SK-N-SH (cell line): ENCODE measurements around the gene NCAM1. TPM values are rescaled to one million over a fixed set of nuclear protein-coding genes. Genes with fewer than 3 reads are reported as not detected.

Experiments
- CTCF ChIA-PET: fragments of 300-600, 350-600 bp; formaldehyde crosslinking; extraction: SDS; loops from one replicate; lab custom pipeline; 2021; lab: Yijun Ruan, JAX
- POLR2A ChIA-PET: fragments of 350-600 bp; sonication (Branson Sonifier 250); formaldehyde crosslinking; extraction: SDS; loops from one replicate; lab custom pipeline; 2020; ENCODE audit warnings: antibody characterized with exemption, inconsistent platforms; lab: Yijun Ruan, JAX
- DNase-seq: peaks from one replicate; pipeline ENCODE4 v3.0.0; 2012
- H2AFZ ChIP-seq: fragments of 200-600 bp; sonication (generic); 2 replicates; pipeline ENCODE4 v1.8.1; 2016; ENCODE audit warnings: antibody characterized with exemption, mild to moderate bottlenecking, low read depth
- H3F3A ChIP-seq: fragments of 200-600 bp; sonication (generic); replicated peaks from 2 replicates; pipeline ENCODE3; 2016; ENCODE audit warnings: antibody characterized with exemption, mild to moderate bottlenecking; ENCODE audit not compliant: insufficient read depth
- H3K27ac ChIP-seq, 2 experiments: fragments of 200-500 bp in 1 of 2; fragments of 200-600 bp in 1 of 2; sonication (Bioruptor generic) in 1 of 2; sonication (generic), shearing (Covaris generic) in 1 of 2; 2 replicates each; pipeline versions ENCODE4 v1.5.1 to v1.6.1; 2014 to 2016; ENCODE audit warnings: low read depth in 2 of 2, inconsistent platforms in 1 of 2, low read length in 1 of 2, mild to moderate bottlenecking in 1 of 2, mixed read lengths in 1 of 2
- H3K27me3 ChIP-seq: fragments of 200-600 bp; sonication (generic), shearing (Covaris generic); 2 replicates; pipeline ENCODE4 v1.6.1; 2016; ENCODE audit warnings: mixed run types; ENCODE audit not compliant: insufficient read depth
- H3K36me3 ChIP-seq, 2 experiments: fragments of 200-500 bp in 1 of 2; fragments of 200-600 bp in 1 of 2; sonication (Bioruptor generic) in 1 of 2; sonication (generic) in 1 of 2; replicated peaks in 1 of 2; 2 replicates each; pipeline versions ENCODE3 to v1.5.1; 2014 to 2016; ENCODE audit warnings: low read length in 1 of 2, mild to moderate bottlenecking in 1 of 2; ENCODE audit not compliant: insufficient read depth in 2 of 2, control insufficient read depth in 1 of 2
- H3K4me1 ChIP-seq, 2 experiments: fragments of 200-500 bp in 1 of 2; fragments of 200-600 bp in 1 of 2; sonication (Bioruptor generic) in 1 of 2; sonication (generic), shearing (Covaris generic) in 1 of 2; 2 replicates each; pipeline versions ENCODE4 v1.5.1 to v1.6.1; 2014 to 2016; ENCODE audit warnings: low read depth in 1 of 2, low read length in 1 of 2, mixed run types in 1 of 2; ENCODE audit not compliant: insufficient read depth in 2 of 2, control insufficient read depth in 1 of 2
- H3K4me2 ChIP-seq: fragments of 200-600 bp; sonication (generic), shearing (Covaris generic); 2 replicates; pipeline ENCODE4 v1.6.1; 2017; ENCODE audit warnings: mixed run types
- H3K4me3 ChIP-seq, 2 experiments: fragments of 200-500 bp in 1 of 2; fragments of 200-600 bp in 1 of 2; sonication (Bioruptor generic) in 1 of 2; sonication (generic), shearing (Covaris generic) in 1 of 2; 2 replicates each; pipeline versions ENCODE4 v1.5.1 to v1.8.1; 2014 to 2016; ENCODE audit warnings: low read depth in 2 of 2, inconsistent platforms in 1 of 2, low read length in 1 of 2, mild to moderate bottlenecking in 1 of 2, mixed read lengths in 1 of 2, moderate library complexity in 1 of 2
- H3K79me2 ChIP-seq: fragments of 200-600 bp; sonication (generic); 2 replicates; pipeline ENCODE4 v1.8.1; 2017; ENCODE audit warnings: mild to moderate bottlenecking; ENCODE audit not compliant: insufficient read depth
- H3K9ac ChIP-seq: fragments of 200-600 bp; sonication (generic); 2 replicates; pipeline ENCODE4 v1.6.1; 2017; ENCODE audit warnings: mixed run types
- H3K9me2 ChIP-seq: fragments of 200-600 bp; sonication (generic); 2 replicates; pipeline ENCODE4 v1.6.1; 2017; ENCODE audit warnings: mixed run types
- H3K9me3 ChIP-seq: fragments of 200-600 bp; sonication (generic); 2 replicates; pipeline ENCODE4 v1.6.1; 2017; ENCODE audit warnings: mixed run types, mild to moderate bottlenecking, moderate library complexity
- H4K20me1 ChIP-seq: fragments of 200-600 bp; sonication (generic); 2 replicates; pipeline ENCODE4 v1.6.1; 2017; ENCODE audit warnings: mild to moderate bottlenecking, mixed run types; ENCODE audit not compliant: insufficient read depth
- CHD2 ChIP-seq: fragments of 150-350 bp; IDR thresholded peaks from 2 replicates; pipeline ENCODE4 v1.6.1; 2018; ENCODE audit warnings: low read length; ENCODE audit not compliant: partially characterized antibody
- CTCF ChIP-seq: fragments of 200-600 bp; sonication (generic); IDR thresholded peaks from 2 replicates; pipeline ENCODE4 v1.6.1; 2017; ENCODE audit warnings: antibody characterized with exemption, mild to moderate bottlenecking, moderate library complexity
- FOSL2 ChIP-seq: IDR thresholded peaks from 2 replicates; pipeline ENCODE4 v1.4.0; 2012; ENCODE audit warnings: low read depth, mild to moderate bottlenecking, moderate library complexity, borderline replicate concordance
- FOXM1 ChIP-seq: IDR thresholded peaks from 2 replicates; pipeline ENCODE4 v1.4.0; 2012; ENCODE audit warnings: low read depth, mild to moderate bottlenecking
- GABPA ChIP-seq: IDR thresholded peaks from 2 replicates; pipeline ENCODE4 v1.4.0; 2012; ENCODE audit warnings: low read depth, mild to moderate bottlenecking
- GATA2 ChIP-seq: sonication (generic); formaldehyde crosslinking; IDR thresholded peaks from 2 replicates; pipeline ENCODE4 v1.5.0; 2020; ENCODE audit warnings: mild to moderate bottlenecking, missing genetic modification reagents
- IRF3 ChIP-seq: fragments of 150-350 bp; IDR thresholded peaks from 2 replicates; pipeline ENCODE4 v1.6.1; 2016; ENCODE audit warnings: mild to moderate bottlenecking, low read depth, low read length
- MAX ChIP-seq: IDR thresholded peaks from 2 replicates; pipeline ENCODE4 v1.4.0; 2012; ENCODE audit warnings: low read depth
- MXI1 ChIP-seq: IDR thresholded peaks from 2 replicates; pipeline ENCODE4 v1.6.1; 2012; ENCODE audit warnings: mild to moderate bottlenecking, low read depth, low read length, improper control_type of control experiment
- NFIC ChIP-seq: IDR thresholded peaks from 2 replicates; pipeline ENCODE4 v1.4.0; 2012; ENCODE audit warnings: borderline replicate concordance
- SIN3A ChIP-seq: IDR thresholded peaks from 2 replicates; pipeline ENCODE4 v1.6.1; 2012; ENCODE audit warnings: low read depth, mild to moderate bottlenecking, low read length, moderate library complexity, borderline replicate concordance
- SMC3 ChIP-seq: IDR thresholded peaks from 2 replicates; pipeline ENCODE4 v1.6.1; 2012; ENCODE audit warnings: low read depth, low read length, improper control_type of control experiment
- TCF12 ChIP-seq: IDR thresholded peaks from 2 replicates; pipeline ENCODE4 v1.4.0; 2012
- TEAD4 ChIP-seq: IDR thresholded peaks from 2 replicates; pipeline ENCODE4 v1.4.0; 2012; ENCODE audit warnings: mild to moderate bottlenecking, borderline replicate concordance; ENCODE audit not compliant: insufficient read depth
- WGBS: methylation state at CpG from one replicate; pipeline ENCODE4 v1.1.6; 2017; ENCODE audit warnings: low lambda C conversion rate; 5-methylcytosine and 5-hydroxymethylcytosine counted together
- polyA plus RNA-seq, 3 experiments: library from polyadenylated mRNA; depleted of rRNA; stranded (reverse); fragments of >200 nt; gene quantifications; 2 replicates each; pipeline ENCODE4 v1.2.3, GENCODE V29; 2012

NCAM1 gene
- polyA plus RNA-seq, 1 of the 3 experiments (the other 2 are of a cell fraction), result 19.4 TPM

- H3K9ac ChIP-seq, result no peak overlapping the region
- ChIA-PET CTCF (no interaction called here), POLR2A (no interaction called here)
- H3K79me2 ChIP-seq, result no peaks in the 10 kb centered on the region
- WGBS, result 88% methylated on average over 15 of the region's 15 CpGs
- no peaks in the 10 kb centered on the region for H3K9me3 ChIP-seq
- DNase-seq, result no peak
- no peak overlapping the region for H3K4me2 ChIP-seq
- peaks cover 4% of the 10 kb centered on the region for H3F3A ChIP-seq
- H2AFZ ChIP-seq, result no peak overlapping the region
- H3K36me3 ChIP-seq, result no peaks in the 10 kb centered on the region
- peaks cover 4 to 9% of the 10 kb centered on the region in 2 experiments; a peak in 2 of 4 replicates for H3K4me1 ChIP-seq
- no peaks in the 10 kb centered on the region for H4K20me1 ChIP-seq
- no peaks in the 10 kb centered on the region for H3K27me3 ChIP-seq
- H3K27ac ChIP-seq, result no peak overlapping the region; a peak in 1 of 4 replicates
- H3K4me3 ChIP-seq, result no peak overlapping the region
- H3K9me2 ChIP-seq, result no peaks in the 10 kb centered on the region
- TF ChIP-seq MAX, result no peak
- TF ChIP-seq IRF3, result no peak
These were observed 83.9 kb downstream of the NCAM1 start for GRCh38 chr11:113045146-113045545.

GRCh38 chr11:113046866-113047265 is 85.6 kb downstream of the NCAM1 start:
- no peak overlapping the region for H3K9ac ChIP-seq
- H2AFZ ChIP-seq, result no peak overlapping the region
- 70% methylated on average over 2 of the region's 2 CpGs for WGBS
- no peak overlapping the region for H3K27ac ChIP-seq
- no peaks in the 10 kb centered on the region for H4K20me1 ChIP-seq
- no peaks in the 10 kb centered on the region for H3K9me2 ChIP-seq
- TF ChIP-seq MXI1, result no peak
- no peak for TF ChIP-seq SMC3
- TF ChIP-seq FOSL2, result no peak
- TF ChIP-seq NFIC, result no peak
- TF ChIP-seq CHD2, result no peak
- no peak for TF ChIP-seq GATA2
- TF ChIP-seq TCF12, result no peak
- TF ChIP-seq GABPA, result no peak
- no peak for TF ChIP-seq TEAD4
- TF ChIP-seq SIN3A, result no peak
- TF ChIP-seq CTCF, result no peak
- no peak for TF ChIP-seq FOXM1
- H3K4me2 ChIP-seq, result no peak overlapping the region
- H3K79me2 ChIP-seq, result no peaks in the 10 kb centered on the region
- CTCF ChIA-PET, result interaction anchor here (0.9 to 1.0 kb wide), 2 partner anchors 10 to 12 kb away, joined by 3 to 4 read pairs; no protein-coding TSS in a partner anchor
- H3K27me3 ChIP-seq, result no peaks in the 10 kb centered on the region
- DNase-seq, result no peak
- peaks cover 4 to 9% of the 10 kb centered on the region in 2 experiments; a peak in 2 of 4 replicates for H3K4me1 ChIP-seq
- no peaks in the 10 kb centered on the region for H3K36me3 ChIP-seq
- POLR2A ChIA-PET, result no interaction called here
- H3F3A ChIP-seq, result peaks cover 4% of the 10 kb centered on the region
- H3K9me3 ChIP-seq, result no peaks in the 10 kb centered on the region
- no peak overlapping the region for H3K4me3 ChIP-seq
